MCF 10A (cell line): ENCODE measurements around the gene TMA7. TPM values are rescaled to one million over a fixed set of nuclear protein-coding genes. Genes with fewer than 3 reads are reported as not detected.
A peak's percentile ranks its signal among the peaks of the same experiment; 100 is the strongest.
"Not testable (repeated sequence)": the region's sequence is repeated elsewhere in the genome, so short reads cannot be mapped to it uniquely, and the experiment has no call there.

Experiments used
- BruUV-seq: library from RNA; stranded (reverse); fragments of 400-500 nt; replicated peaks from 2 replicates; lab custom pipeline; 2021; lab: Mats Ljungman, UMichigan
- CTCF ChIA-PET: fragments of 300-600 bp; sonication (Branson Sonifier 250); formaldehyde crosslinking; extraction: SDS; loops from one replicate; lab custom pipeline; 2021; ENCODE audit warnings: antibody characterized with exemption, inconsistent platforms; lab: Yijun Ruan, JAX
- POLR2A ChIA-PET: fragments of 300-600, 350-650 bp; sonication (Branson Sonifier 250); formaldehyde crosslinking; extraction: SDS; loops from one replicate; lab custom pipeline; 2020; ENCODE audit warnings: antibody characterized with exemption, inconsistent platforms; lab: Yijun Ruan, JAX
- DNase-seq: peaks from one replicate; pipeline ENCODE4 v3.0.0-alpha.2; 2018; ENCODE audit not compliant: unreplicated experiment
- H3K27ac Mint-ChIP-seq: one replicate; pipeline ENCODE4 v1.8.0; 2022; ENCODE audit warnings: mild to moderate bottlenecking, low read depth, mixed read lengths; ENCODE audit not compliant: unreplicated experiment
- H3K27me3 Mint-ChIP-seq: one replicate; pipeline ENCODE4 v1.8.0; 2022; ENCODE audit warnings: mixed read lengths; ENCODE audit not compliant: insufficient read depth, unreplicated experiment
- H3K36me3 Mint-ChIP-seq: one replicate; pipeline ENCODE4 v1.8.0; 2022; ENCODE audit warnings: mild to moderate bottlenecking, moderate library complexity, mixed read lengths; ENCODE audit not compliant: insufficient read depth, unreplicated experiment
- H3K4me1 Mint-ChIP-seq: one replicate; pipeline ENCODE4 v1.8.0; 2022; ENCODE audit warnings: mixed read lengths; ENCODE audit not compliant: insufficient read depth, unreplicated experiment
- H3K4me3 Mint-ChIP-seq: one replicate; pipeline ENCODE4 v1.8.0; 2022; ENCODE audit warnings: mild to moderate bottlenecking, moderate library complexity, mixed read lengths; ENCODE audit not compliant: unreplicated experiment
- H3K9me3 Mint-ChIP-seq: one replicate; pipeline ENCODE4 v1.8.0; 2022; ENCODE audit warnings: mixed read lengths; ENCODE audit not compliant: unreplicated experiment
- CTCF ChIP-seq: fragments of 200-600 bp; IDR thresholded peaks from one replicate; pipeline ENCODE4 v1.8.0; 2022; ENCODE audit warnings: antibody characterized with exemption, mild to moderate bottlenecking; ENCODE audit not compliant: unreplicated experiment
- intact Hi-C: fragments of 100-400 bp; cut with micrococcal nuclease; formaldehyde crosslinking; loops from 2 replicates; pipeline ENCODE4 v1.14.1; 2022
- total RNA-seq: library from RNA; stranded (reverse); gene quantifications from 2 replicates; pipeline ENCODE4 v1.2.3, GENCODE V29; 2022

The TMA7 gene
- total RNA-seq, 1 experiment from 2014 or later, result 356 TPM

- H3K4me3 Mint-ChIP-seq, result peak overlapping the region; percentile 89
- no peaks in the 10 kb centered on the region for H3K9me3 Mint-ChIP-seq
- POLR2A ChIA-PET, result interaction anchor here (0.8 to 3.0 kb wide), 15 partner anchors 9 to 204 kb away, joined by 3 to 28 read pairs (median 4); partner anchors contain the start of genes ATRIP and CELSR3
- CTCF ChIA-PET, result interaction anchor here (0.6 to 2.3 kb wide), 18 partner anchors 9 to 602 kb away, joined by 3 to 22 read pairs (median 4); partner anchors contain the start of gene PFKFB4
- DNase-seq, result peak; percentile 93
- H3K27ac Mint-ChIP-seq, result peak overlapping the region; percentile 98
- TF ChIP-seq CTCF, result peak; percentile 23
- H3K36me3 Mint-ChIP-seq, result peaks cover 38% of the 10 kb centered on the region
- peaks cover 10% of the 10 kb centered on the region for H3K4me1 Mint-ChIP-seq
- H3K27me3 Mint-ChIP-seq, result no peaks in the 10 kb centered on the region
- intact Hi-C loops, result loop anchor here (1.0 kb wide), 1 partner anchor 31 kb away; the partner anchor contains the start of gene SHISA5
- no TSS peak for BruUV-seq
Observed at GRCh38 chr3:48472923-48473616, 33.0 kb downstream of the TMA7 start.

- Mint-ChIP-seq H3K9me3 (no peaks in the 10 kb centered on the region), H3K36me3 (peaks cover 32% of the 10 kb centered on the region), H3K4me3 (peak overlapping the region; percentile 89), H3K27me3 (no peaks in the 10 kb centered on the region), H3K27ac (peak overlapping the region; percentile 98), H3K4me1 (peaks cover 10% of the 10 kb centered on the region)
- intact Hi-C loops, result no loop called here
- BruUV-seq, result no TSS peak
- no peak for TF ChIP-seq CTCF
- CTCF ChIA-PET, result interaction anchor here (0.6 to 2.3 kb wide), 17 partner anchors 9 to 193 kb away, joined by 3 to 22 read pairs (median 3); partner anchors contain the start of gene PFKFB4
- DNase-seq, result no peak
- POLR2A ChIA-PET, result interaction anchor here (0.8 to 3.0 kb wide), 10 partner anchors 15 to 204 kb away, joined by 3 to 28 read pairs (median 6); partner anchors contain the start of gene ATRIP
Observed at GRCh38 chr3:48473617-48473952, 33.5 kb downstream of the TMA7 start.

DNA sequence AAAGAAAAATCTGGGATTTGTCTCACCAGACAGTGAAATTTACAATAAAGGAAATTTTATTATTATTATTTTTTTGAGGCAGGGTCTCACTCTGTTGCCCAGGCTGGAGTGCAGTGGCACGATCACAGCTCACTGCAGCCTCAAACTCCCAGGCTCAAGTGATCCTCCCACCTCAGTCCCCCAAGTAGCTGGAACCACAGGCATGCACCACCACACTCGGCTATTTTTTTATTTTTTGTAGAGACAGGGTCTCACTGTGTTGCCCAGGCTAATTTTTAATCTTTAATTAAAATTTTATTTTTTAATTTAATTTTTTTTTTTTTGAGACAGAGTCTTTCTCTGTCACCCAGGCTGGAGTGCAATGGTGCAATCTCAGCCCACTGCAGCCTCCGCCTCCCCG is 34.0 kb downstream of the TMA7 start:
- H3K27ac Mint-ChIP-seq, intact Hi-C loops: not testable (repeated sequence)

GRCh38 chr3:48474619-48475018 is 34.6 kb downstream of the TMA7 start:
- ChIA-PET POLR2A (interaction anchor here (0.6 kb wide), 1 partner anchor 17 kb away, joined by 4 read pairs; no protein-coding TSS in a partner anchor), CTCF (interaction anchor here (1.2 kb wide), 1 partner anchor 38 kb away, joined by 3 read pairs; no protein-coding TSS in a partner anchor)
- intact Hi-C loops, result no loop called here
- BruUV-seq, result no TSS peak
- no peak overlapping the region for H3K4me3 Mint-ChIP-seq
- H3K4me1 Mint-ChIP-seq, result peaks cover 10% of the 10 kb centered on the region
- no peak for TF ChIP-seq CTCF
- H3K36me3 Mint-ChIP-seq, result peaks cover 27% of the 10 kb centered on the region
- no peak for DNase-seq
- no peaks in the 10 kb centered on the region for H3K27me3 Mint-ChIP-seq
- H3K27ac Mint-ChIP-seq, result no peak overlapping the region
- no peaks in the 10 kb centered on the region for H3K9me3 Mint-ChIP-seq

More for the DNA sequence above, 34.0 kb downstream of the TMA7 start:
- ChIA-PET CTCF (interaction anchor here (0.6 to 2.3 kb wide), 11 partner anchors 9 to 154 kb away, joined by 3 to 22 read pairs (median 3); partner anchors contain the start of gene PFKFB4), POLR2A (interaction anchor here (1.2 to 3.0 kb wide), 5 partner anchors 14 to 204 kb away, joined by 3 to 28 read pairs (median 9); partner anchors contain the start of gene ATRIP)
- peaks cover 28% of the 10 kb centered on the region for H3K36me3 Mint-ChIP-seq
- not testable (repeated sequence) for DNase-seq, BruUV-seq, H3K9me3 Mint-ChIP-seq, H3K4me3 Mint-ChIP-seq, H3K27me3 Mint-ChIP-seq
- peaks cover 10% of the 10 kb centered on the region for H3K4me1 Mint-ChIP-seq
